ENCODE data around the gene BANP. TPM values are rescaled to one million over a fixed set of nuclear protein-coding genes. Genes with fewer than 3 reads are reported as not detected.
"Not testable (repeated sequence)": the region's sequence is repeated elsewhere in the genome, so short reads cannot be mapped to it uniquely, and the experiment has no call there.

The BANP gene
- total RNA-seq, 1 experiment from 2014 or later = 22.6 TPM

DNA sequence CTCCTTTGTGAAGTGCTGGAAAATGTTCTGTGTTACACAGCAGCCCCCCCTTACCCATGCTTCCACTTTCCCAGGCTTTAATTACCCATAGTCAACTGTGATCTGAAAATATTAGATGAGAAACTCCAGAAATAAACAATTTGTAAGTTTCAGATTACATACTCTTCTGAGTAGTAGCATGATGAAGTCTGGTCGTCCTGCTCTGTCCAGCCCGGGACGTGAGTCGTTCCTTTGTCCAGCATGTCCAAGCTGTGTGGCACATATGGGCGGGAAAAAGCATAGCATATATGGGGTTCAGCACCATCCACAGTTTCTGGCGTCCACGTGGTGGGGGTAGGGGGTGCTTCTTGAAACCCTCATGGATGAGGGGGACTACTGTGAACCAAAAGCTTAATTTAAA is 83.5 kb downstream of the BANP start:
- H3K27ac ChIP-seq (ENCODE audit: low read length) = no peak overlapping the region
- intact Hi-C loops (cut with micrococcal nuclease; ENCODE audit: unreplicated experiment) = no loop called here
- no peaks in the 10 kb centered on the region for H3K36me3 ChIP-seq (ENCODE audit: control insufficient read depth, insufficient read depth, low read length)
- ChIA-PET CTCF (no interaction called here), POLR2A (no interaction called here)
- DNase-seq (ENCODE audit: low read depth, low spot score) = no peak
- no peaks in the 10 kb centered on the region for H3K27me3 ChIP-seq (ENCODE audit: control insufficient read depth, insufficient read depth, low read length)
- H3K4me3 ChIP-seq (ENCODE audit: low read depth in 2 of 2, low read length in 2 of 2) = no peak overlapping the region
- no peaks in the 10 kb centered on the region for H3K4me1 ChIP-seq (ENCODE audit: control insufficient read depth, insufficient read depth, low read length)
- ATAC-seq = no peak
- H3K9me3 ChIP-seq (ENCODE audit: control insufficient read depth, insufficient read depth, low read depth, low read length) = no peaks in the 10 kb centered on the region
- TF ChIP-seq SIN3A (IDR thresholded peaks at IDR 0.05; ENCODE audit: borderline replicate concordance, insufficient read depth, low read depth, low read length) = no peak
- TF ChIP-seq POLR2AphosphoS5 (IDR thresholded peaks at IDR 0.05; ENCODE audit: low read depth, low read length) = no peak
- TF ChIP-seq, protein P1, sequence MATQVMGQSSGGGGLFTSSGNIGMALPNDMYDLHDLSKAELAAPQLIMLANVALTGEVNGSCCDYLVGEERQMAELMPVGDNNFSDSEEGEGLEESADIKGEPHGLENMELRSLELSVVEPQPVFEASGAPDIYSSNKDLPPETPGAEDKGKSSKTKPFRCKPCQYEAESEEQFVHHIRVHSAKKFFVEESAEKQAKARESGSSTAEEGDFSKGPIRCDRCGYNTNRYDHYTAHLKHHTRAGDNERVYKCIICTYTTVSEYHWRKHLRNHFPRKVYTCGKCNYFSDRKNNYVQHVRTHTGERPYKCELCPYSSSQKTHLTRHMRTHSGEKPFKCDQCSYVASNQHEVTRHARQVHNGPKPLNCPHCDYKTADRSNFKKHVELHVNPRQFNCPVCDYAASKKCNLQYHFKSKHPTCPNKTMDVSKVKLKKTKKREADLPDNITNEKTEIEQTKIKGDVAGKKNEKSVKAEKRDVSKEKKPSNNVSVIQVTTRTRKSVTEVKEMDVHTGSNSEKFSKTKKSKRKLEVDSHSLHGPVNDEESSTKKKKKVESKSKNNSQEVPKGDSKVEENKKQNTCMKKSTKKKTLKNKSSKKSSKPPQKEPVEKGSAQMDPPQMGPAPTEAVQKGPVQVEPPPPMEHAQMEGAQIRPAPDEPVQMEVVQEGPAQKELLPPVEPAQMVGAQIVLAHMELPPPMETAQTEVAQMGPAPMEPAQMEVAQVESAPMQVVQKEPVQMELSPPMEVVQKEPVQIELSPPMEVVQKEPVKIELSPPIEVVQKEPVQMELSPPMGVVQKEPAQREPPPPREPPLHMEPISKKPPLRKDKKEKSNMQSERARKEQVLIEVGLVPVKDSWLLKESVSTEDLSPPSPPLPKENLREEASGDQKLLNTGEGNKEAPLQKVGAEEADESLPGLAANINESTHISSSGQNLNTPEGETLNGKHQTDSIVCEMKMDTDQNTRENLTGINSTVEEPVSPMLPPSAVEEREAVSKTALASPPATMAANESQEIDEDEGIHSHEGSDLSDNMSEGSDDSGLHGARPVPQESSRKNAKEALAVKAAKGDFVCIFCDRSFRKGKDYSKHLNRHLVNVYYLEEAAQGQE (IDR thresholded peaks at IDR 0.05; ENCODE audit: insufficient read depth in 1 of 2, low read depth in 2 of 2, low read length in 1 of 2) = no peak
- TF ChIP-seq, protein P2, sequence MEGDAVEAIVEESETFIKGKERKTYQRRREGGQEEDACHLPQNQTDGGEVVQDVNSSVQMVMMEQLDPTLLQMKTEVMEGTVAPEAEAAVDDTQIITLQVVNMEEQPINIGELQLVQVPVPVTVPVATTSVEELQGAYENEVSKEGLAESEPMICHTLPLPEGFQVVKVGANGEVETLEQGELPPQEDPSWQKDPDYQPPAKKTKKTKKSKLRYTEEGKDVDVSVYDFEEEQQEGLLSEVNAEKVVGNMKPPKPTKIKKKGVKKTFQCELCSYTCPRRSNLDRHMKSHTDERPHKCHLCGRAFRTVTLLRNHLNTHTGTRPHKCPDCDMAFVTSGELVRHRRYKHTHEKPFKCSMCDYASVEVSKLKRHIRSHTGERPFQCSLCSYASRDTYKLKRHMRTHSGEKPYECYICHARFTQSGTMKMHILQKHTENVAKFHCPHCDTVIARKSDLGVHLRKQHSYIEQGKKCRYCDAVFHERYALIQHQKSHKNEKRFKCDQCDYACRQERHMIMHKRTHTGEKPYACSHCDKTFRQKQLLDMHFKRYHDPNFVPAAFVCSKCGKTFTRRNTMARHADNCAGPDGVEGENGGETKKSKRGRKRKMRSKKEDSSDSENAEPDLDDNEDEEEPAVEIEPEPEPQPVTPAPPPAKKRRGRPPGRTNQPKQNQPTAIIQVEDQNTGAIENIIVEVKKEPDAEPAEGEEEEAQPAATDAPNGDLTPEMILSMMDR (IDR thresholded peaks at IDR 0.05) = no peak
- TF ChIP-seq TCF7L2 (IDR thresholded peaks at IDR 0.05; ENCODE audit: low read depth, low read length) = no peak
- BruUV-seq (replicated peaks) = no TSS peak
- in situ Hi-C loops (cut with HindIII; ENCODE audit: low pct_unique_long_range_greater_than_20kb, low sequenced_read_pairs) = no loop called here

DNA sequence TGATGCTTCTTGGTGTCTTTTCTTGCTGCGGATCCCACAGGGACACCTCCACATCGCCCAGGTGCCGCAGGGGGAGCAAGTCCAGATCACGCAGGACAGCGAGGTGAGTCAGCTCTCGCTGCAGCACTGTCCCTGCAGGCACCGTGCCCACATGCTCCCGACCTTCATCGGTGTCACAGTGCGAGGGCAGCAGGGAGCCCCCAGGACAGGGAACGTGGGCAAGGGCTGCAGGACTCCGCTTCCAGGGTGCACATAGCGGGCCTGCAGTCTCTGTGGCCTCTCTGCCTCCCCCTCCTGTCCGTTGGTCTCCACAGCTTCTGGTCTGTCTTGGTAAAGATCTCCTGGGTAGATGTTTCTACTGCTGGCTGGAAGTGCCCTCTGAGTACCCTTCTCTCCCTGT is 84.1 kb downstream of the BANP start:
- BruUV-seq (replicated peaks) = no TSS peak
- no peak overlapping the region for H3K4me3 ChIP-seq (ENCODE audit: low read depth in 2 of 2, low read length in 2 of 2)
- intact Hi-C loops (cut with micrococcal nuclease; ENCODE audit: unreplicated experiment) (no loop called here), in situ Hi-C loops (cut with HindIII; ENCODE audit: low pct_unique_long_range_greater_than_20kb, low sequenced_read_pairs) (no loop called here)
- ATAC-seq (no peak), DNase-seq (ENCODE audit: low read depth, low spot score) (no peak)
- H3K9me3 ChIP-seq (ENCODE audit: control insufficient read depth, insufficient read depth, low read depth, low read length) = no peaks in the 10 kb centered on the region
- no peaks in the 10 kb centered on the region for H3K36me3 ChIP-seq (ENCODE audit: control insufficient read depth, insufficient read depth, low read length)
- POLR2A ChIA-PET = no interaction called here
- H3K27me3 ChIP-seq (ENCODE audit: control insufficient read depth, insufficient read depth, low read length) = no peaks in the 10 kb centered on the region
- no peak overlapping the region for H3K27ac ChIP-seq (ENCODE audit: low read length)
- CTCF ChIA-PET = no interaction called here
- H3K4me1 ChIP-seq (ENCODE audit: control insufficient read depth, insufficient read depth, low read length) = no peaks in the 10 kb centered on the region
- TF ChIP-seq, protein P2 (IDR thresholded peaks at IDR 0.05) = no peak
- TF ChIP-seq POLR2AphosphoS5 (IDR thresholded peaks at IDR 0.05; ENCODE audit: low read depth, low read length) (no peak), TCF7L2 (IDR thresholded peaks at IDR 0.05; ENCODE audit: low read depth, low read length) (no peak), SIN3A (IDR thresholded peaks at IDR 0.05; ENCODE audit: borderline replicate concordance, insufficient read depth, low read depth, low read length) (no peak)
- TF ChIP-seq, protein P1 (IDR thresholded peaks at IDR 0.05; ENCODE audit: insufficient read depth in 1 of 2, low read depth in 2 of 2, low read length in 1 of 2) = no peak

DNA sequence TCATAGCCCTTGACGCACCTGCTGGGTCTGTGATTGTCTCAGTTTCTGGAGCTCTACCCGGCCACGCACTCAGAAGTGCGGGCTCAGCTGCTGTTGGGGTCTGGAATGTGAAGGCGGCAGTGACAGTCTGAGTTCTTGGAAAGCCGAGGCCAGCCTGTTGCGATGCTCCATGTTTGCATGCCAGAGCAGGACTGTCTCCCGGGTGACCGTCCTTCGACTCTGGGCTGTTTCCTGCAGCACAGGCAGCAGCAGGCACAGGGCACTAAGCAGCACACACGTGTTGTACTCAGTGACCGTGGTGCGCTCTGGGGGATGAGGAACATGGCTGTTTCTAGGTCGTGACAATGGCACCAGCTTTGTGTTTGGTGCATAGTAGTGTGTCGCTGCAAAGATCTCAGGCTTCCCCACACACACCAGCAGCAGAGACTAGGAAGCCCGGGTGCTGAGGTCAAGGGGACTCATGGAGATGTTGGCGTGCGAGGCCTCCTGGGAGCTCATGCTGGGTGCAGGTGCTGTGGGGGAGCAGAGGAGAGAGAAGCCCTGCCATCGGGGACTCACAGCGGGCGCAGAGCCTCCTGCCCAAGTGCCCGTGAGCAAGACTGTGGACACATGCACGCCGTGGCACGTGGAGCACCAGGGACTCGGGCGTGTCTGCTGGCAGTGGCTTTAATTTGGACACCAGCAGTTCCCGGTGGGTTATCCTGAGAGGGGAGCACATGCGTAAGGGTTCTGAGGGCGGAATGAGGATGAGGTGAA is 84.8 kb downstream of the BANP start:
- ATAC-seq; DNase-seq (ENCODE audit: low read depth, low spot score); H3K36me3 ChIP-seq (ENCODE audit: control insufficient read depth, insufficient read depth, low read length); H3K4me1 ChIP-seq (ENCODE audit: control insufficient read depth, insufficient read depth, low read length); POLR2A ChIA-PET; H3K27me3 ChIP-seq (ENCODE audit: control insufficient read depth, insufficient read depth, low read length); in situ Hi-C loops (cut with HindIII; ENCODE audit: low pct_unique_long_range_greater_than_20kb, low sequenced_read_pairs); H3K9me3 ChIP-seq (ENCODE audit: control insufficient read depth, insufficient read depth, low read depth, low read length); BruUV-seq (replicated peaks); intact Hi-C loops (cut with micrococcal nuclease; ENCODE audit: unreplicated experiment); H3K27ac ChIP-seq (ENCODE audit: low read length); CTCF ChIA-PET; H3K4me3 ChIP-seq (ENCODE audit: low read depth in 2 of 2, low read length in 2 of 2): not testable (repeated sequence)
